Measurements from ENCODE around the gene WNT6.

WNT6 gene

GRCh38 chr2:218859556-218859987 is at the start of gene WNT6:
Gene WNT6 (plus strand): TSS chr2:218859805. CDS start chr2:218860038, 233 bp downstream.
- no peak for DNase-seq (ENCODE audit: low read depth)

DNA sequence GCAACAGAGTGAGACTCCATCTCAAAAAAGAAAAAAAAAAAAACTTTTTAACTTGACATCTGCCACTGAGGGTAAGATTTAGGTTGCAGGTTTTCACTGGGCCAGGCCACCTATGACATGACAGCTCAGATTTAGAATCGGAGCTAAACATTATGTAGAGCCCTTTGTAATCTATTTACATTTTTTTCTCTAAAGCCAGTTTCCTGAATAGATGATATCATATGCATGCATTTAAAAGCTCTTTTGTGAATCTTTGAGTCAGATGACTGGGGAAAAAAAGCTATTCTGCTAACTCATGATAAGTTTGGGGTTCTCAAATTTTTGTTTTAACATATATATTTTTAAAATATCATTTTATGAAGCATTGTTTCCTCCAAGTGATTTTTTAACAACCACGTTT is 49.3 kb upstream of the WNT6 start:
- DNase-seq (ENCODE audit: low read depth) = no peak

- no peak for DNase-seq (ENCODE audit: low read depth)
Measured at GRCh38 chr2:218811382-218811781, 48.2 kb upstream of the WNT6 start.

DNA sequence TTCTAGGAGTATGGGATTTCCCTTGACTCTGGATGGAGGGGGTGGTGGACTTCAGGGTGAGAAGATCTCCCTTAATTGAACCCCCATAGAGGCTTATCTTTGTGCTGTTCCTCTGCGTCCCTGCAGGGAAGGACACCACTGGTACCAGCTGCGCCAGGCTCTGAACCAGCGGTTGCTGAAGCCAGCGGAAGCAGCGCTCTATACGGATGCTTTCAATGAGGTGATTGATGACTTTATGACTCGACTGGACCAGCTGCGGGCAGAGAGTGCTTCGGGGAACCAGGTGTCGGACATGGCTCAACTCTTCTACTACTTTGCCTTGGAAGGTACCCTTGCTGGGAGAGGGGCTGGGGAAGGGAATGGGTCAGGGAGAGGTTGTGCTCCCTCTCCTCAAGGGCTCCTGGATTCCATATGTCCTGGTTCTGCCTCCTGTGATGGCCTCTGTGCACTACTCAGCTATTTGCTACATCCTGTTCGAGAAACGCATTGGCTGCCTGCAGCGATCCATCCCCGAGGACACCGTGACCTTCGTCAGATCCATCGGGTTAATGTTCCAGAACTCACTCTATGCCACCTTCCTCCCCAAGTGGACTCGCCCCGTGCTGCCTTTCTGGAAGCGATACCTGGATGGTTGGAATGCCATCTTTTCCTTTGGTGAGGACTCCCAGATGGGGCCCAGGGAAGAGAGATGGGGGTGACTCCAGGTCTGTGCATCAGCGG is 47.3 kb upstream of the WNT6 start:
- no peak for DNase-seq (ENCODE audit: low read depth)

DNA sequence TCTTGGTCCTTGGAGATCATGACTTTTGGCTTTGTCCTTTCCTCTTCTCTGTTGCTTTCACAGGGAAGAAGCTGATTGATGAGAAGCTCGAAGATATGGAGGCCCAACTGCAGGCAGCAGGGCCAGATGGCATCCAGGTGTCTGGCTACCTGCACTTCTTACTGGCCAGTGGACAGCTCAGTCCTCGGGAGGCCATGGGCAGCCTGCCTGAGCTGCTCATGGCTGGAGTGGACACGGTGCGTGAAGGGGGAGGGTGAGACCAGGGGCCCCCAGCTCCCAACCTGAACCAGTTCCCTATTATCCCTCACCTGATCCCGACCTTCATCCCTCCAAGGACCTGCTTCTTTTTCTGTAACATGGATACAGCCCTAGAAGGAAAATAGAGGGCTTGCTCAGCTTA is 46.7 kb upstream of the WNT6 start:
- no peak for DNase-seq (ENCODE audit: low read depth)

GRCh38 chr2:218813771-218814460 is 45.7 kb upstream of the WNT6 start:
- DNase-seq (ENCODE audit: low read depth) = no peak

DNA sequence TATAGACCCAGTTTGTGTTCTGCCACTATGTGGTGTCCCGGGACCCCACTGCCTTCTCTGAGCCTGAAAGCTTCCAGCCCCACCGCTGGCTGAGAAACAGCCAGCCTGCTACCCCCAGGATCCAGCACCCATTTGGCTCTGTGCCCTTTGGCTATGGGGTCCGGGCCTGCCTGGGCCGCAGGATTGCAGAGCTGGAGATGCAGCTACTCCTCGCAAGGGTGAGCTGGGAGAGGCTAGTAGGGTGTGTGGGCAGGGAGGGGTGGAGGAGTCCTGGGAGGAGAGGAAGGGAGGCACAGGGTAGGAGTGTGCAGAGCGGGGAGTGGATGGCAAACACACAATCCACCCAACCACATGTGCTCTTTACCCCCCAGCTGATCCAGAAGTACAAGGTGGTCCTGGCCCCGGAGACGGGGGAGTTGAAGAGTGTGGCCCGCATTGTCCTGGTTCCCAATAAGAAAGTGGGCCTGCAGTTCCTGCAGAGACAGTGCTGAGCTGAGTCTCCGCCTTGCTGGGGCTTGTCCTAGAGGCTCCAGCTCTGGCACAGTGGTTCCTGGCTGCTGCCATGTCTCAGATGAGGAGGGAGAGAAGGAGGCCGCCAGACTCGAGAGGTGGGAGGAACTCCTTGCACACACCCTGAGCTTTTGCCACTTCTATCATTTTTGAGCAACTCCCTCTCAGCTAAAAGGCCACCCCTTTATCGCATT is 44.9 kb upstream of the WNT6 start:
- no peak for DNase-seq (ENCODE audit: low read depth)

DNA sequence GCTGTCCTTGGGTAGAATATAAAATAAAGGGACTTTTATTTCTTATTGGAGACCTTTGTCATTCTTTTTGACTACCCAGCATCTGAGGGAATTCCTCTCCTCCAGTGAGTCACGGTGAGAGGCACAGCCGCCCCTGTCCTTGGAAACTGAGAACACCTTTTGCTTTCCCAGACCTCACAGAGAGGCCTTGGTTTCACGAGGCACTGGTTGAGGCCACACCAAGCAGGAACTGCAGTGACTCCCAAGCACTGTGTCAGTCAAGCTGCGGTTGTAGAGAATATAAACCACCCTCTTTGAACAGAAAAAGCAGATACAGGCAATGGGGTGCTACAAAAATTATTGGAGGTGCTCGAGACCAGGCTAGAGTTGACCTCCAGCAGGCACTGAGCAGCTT is 44.4 kb upstream of the WNT6 start:
- no peak for DNase-seq (ENCODE audit: low read depth)

GRCh38 chr2:218815649-218816048 is 44.0 kb upstream of the WNT6 start:
- no peak for DNase-seq (ENCODE audit: low read depth)

GRCh38 chr2:218816561-218817011 is 43.0 kb upstream of the WNT6 start:
- no peak for DNase-seq (ENCODE audit: low read depth)

GRCh38 chr2:218819093-218819492 is 40.5 kb upstream of the WNT6 start:
- DNase-seq (ENCODE audit: low read depth) = no peak

GRCh38 chr2:218820746-218821369 is 38.7 kb upstream of the WNT6 start:
- no peak for DNase-seq (ENCODE audit: low read depth)

- DNase-seq (ENCODE audit: low read depth) = no peak
Measured at GRCh38 chr2:218821605-218822211, 37.9 kb upstream of the WNT6 start.

- DNase-seq (ENCODE audit: low read depth) = no peak
Measured at GRCh38 chr2:218822622-218823021, 37.0 kb upstream of the WNT6 start.

DNA sequence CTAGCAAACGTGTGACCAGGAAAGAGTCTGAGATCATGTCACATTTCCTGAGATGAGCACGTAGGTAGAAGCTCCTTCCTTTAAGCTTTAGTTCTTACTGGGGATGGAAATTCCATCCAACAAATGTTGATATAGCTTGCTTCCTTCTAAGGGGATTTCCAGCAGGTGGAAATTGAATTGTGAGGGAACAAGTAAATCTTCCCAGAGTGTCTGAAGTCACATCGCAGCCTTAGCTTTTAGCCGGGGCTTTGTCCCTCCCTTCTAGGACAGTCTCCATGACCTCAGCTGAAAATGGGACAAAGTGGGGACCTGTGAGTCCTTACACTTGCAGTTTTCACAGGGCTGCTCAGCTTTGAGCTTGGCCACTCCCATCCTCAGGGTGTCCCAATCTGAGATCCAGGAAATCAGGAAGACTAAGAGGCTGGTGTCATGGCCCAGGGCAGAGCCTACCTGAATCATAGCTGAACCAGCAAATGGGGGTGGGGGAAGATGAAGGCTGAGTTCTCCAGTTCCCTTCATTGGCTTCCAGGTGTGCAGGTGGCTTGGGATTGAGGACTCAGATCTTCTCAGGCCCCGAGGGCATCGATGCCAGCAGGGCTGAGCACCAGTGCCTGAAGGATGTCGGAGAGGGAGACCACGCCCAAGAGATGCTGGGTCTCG is 36.3 kb upstream of the WNT6 start:
- DNase-seq (ENCODE audit: low read depth) = no peak

DNA sequence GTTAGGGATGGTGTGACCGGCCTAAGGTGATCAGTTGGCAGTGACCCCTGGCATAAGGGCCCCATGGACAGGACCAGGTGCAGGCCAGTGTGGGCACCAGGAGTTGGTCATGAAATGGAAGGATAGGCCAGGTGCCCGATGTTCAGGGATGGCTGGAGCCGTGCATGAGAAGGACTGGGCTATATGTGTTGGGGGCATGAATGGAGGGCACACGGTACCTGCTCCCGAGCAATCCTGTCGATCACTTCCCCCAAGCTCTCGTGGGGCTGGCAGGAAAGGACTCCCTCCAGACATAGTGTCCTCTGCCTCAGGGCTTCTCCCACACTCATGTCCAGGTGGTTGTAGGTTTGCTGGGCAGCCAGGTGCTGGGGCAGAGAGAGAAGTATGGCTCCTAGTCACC is 35.6 kb upstream of the WNT6 start:
- no peak for DNase-seq (ENCODE audit: low read depth)

- DNase-seq (ENCODE audit: low read depth) = no peak
Measured at GRCh38 chr2:218826791-218827190, 32.8 kb upstream of the WNT6 start.

GRCh38 chr2:218827701-218828476 is 31.7 kb upstream of the WNT6 start:
- no peak for DNase-seq (ENCODE audit: low read depth)

DNA sequence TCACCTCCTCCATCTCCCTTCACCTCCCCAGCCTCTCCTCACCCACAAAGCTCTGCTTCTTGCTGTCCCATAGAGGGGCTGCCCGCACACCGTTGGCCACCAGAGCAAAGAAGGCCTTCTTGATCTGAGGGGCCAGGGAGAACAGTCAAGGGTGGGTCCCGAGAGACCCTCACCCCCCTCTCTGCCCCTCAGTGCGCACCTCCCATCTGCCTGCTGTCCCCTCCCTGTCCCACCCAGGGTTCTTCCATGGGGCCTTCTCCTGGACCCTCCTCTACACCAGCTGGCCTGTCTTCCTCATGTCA is 31.2 kb upstream of the WNT6 start:
- DNase-seq (ENCODE audit: low read depth) = no peak

- no peak for DNase-seq (ENCODE audit: low read depth)
Measured at GRCh38 chr2:218829868-218830451, 29.6 kb upstream of the WNT6 start.

All from stimulated activated CD8-positive, alpha-beta memory T cell treated with anti-CD3 and anti-CD28 coated beads, Interleukin-12 subunit alpha, Interleukin-12 subunit beta, amount 100 ng/mL, for 4 hours (primary cell).